Measurements from ENCODE around the gene SNCA. TPM values are rescaled to one million over a fixed set of nuclear protein-coding genes. Genes with fewer than 3 reads are reported as not detected.

SNCA gene
- total and polyA plus RNA-seq, 2 of the 8 experiments (the other 6 are each of a cell fraction or from before 2014, with no cell fraction given) = 8.5 to 16.8 TPM

DNA sequence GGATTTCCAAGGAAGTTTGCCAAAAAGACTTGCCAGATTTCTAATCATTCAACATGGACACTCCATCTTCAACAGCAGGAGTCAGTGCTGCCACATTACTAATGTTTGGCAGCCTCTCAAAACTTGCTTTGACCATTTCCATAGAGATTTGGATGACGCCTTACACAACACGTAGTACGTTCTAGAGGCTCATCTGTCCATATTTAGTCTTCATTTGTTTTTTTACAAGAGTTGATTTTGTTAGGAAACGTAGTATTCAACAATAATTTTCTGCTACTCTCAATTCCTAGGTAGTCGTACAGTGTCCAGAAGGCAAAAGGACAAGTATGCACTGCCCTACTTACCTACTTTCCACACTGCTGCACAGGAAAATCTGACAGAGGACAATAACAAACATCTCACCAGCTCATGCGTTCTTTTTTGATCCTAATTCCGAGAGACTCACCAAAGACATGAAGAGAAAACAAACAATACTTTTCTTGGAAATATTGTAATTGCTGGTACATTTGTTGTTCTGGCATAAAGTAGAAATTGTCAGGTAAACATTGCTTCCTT, 117.3 kb downstream of the SNCA start:
- CTCF ChIA-PET (ENCODE audit: partially characterized antibody) = interaction anchor here (1.2 to 2.0 kb wide), 3 partner anchors 12 to 78 kb away, joined by 3 to 5 read pairs (median 4); no protein-coding TSS in a partner anchor
- WGBS, 2 experiments (ENCODE audit: extremely low coverage in 1 of 2, insufficient coverage in 1 of 2, insufficient read length in 1 of 2, insufficient replicate concordance in 2 of 2, low coverage in 1 of 2, low lambda C conversion rate in 2 of 2, missing lambda C conversion rate in 1 of 2) = 92% methylated on average over 7 of the region's 7 CpGs; no CpG with 5 or more reads in 1 of the 2 experiments
- no peak for FAIRE-seq

More for the DNA sequence above, 117.3 kb downstream of the SNCA start:
- Histone ChIP-seq H4K20me1 (replicated peaks in 1 of 2; ENCODE audit: control insufficient read depth in 1 of 2, insufficient read depth in 2 of 2, low read length in 2 of 2) (no peaks in the 10 kb centered on the region), H3K79me1 (ENCODE audit: low read depth, low read length) (no peaks in the 10 kb centered on the region), H3K14ac (ENCODE audit: insufficient read length) (no peak overlapping the region), H3K4me1 (replicated peaks in 1 of 4; ENCODE audit: control insufficient read depth in 3 of 4, insufficient read depth in 4 of 4, low read length in 3 of 4) (no peaks in the 10 kb centered on the region), H3K4me2 (ENCODE audit: insufficient read depth in 1 of 2, low read depth in 2 of 2, low read length in 2 of 2) (no peak overlapping the region), H2BK120ac (replicated peaks; ENCODE audit: low read depth, low read length) (no peak overlapping the region), H3K27ac (ENCODE audit: low read depth, low read length) (no peak overlapping the region), H3K9ac (replicated peaks in 1 of 4; ENCODE audit: extremely low read depth in 1 of 4, low read depth in 3 of 4, low read length in 3 of 4) (no peak overlapping the region), H3K23me2 (ENCODE audit: low read depth, low read length) (no peaks in the 10 kb centered on the region), H4K91ac (replicated peaks; ENCODE audit: insufficient read length, low read length) (no peak overlapping the region), H3K23ac (ENCODE audit: insufficient read length) (no peak overlapping the region), H3K79me2 (ENCODE audit: control insufficient read depth in 1 of 2, insufficient read depth in 2 of 2, low read length in 2 of 2) (no peaks in the 10 kb centered on the region), H4K8ac (ENCODE audit: extremely low read depth, insufficient read depth, low read length) (no peak overlapping the region), H3K4me3 (ENCODE audit: extremely low read depth in 1 of 4, insufficient read depth in 2 of 4, low read depth in 3 of 4, low read length in 4 of 4) (no peak overlapping the region), H3K27me3 (replicated peaks in 1 of 4; ENCODE audit: control insufficient read depth in 3 of 4, extremely low read depth in 1 of 4, insufficient read depth in 3 of 4, low read length in 3 of 4) (no peaks in the 10 kb centered on the region), H3K4ac (replicated peaks; ENCODE audit: insufficient read length, low read depth, low read length) (no peak overlapping the region), H2AK5ac (ENCODE audit: low read depth, low read length) (no peak overlapping the region), H2BK20ac (ENCODE audit: low read length) (no peak overlapping the region), H3K18ac (ENCODE audit: extremely low read depth, low read length) (no peak overlapping the region), H3K9me3 (ENCODE audit: insufficient read depth in 2 of 2, low read depth in 1 of 2, low read length in 1 of 2) (no peaks in the 10 kb centered on the region), H2AFZ (ENCODE audit: low read length) (no peak overlapping the region), H2BK15ac (ENCODE audit: low read length) (no peak overlapping the region), H2BK12ac (ENCODE audit: low read depth, low read length) (no peak overlapping the region), H3K56ac (replicated peaks; ENCODE audit: insufficient read length, low read depth, low read length) (no peak overlapping the region), H2BK5ac (ENCODE audit: low read depth, low read length) (no peak overlapping the region), H4K5ac (ENCODE audit: insufficient read length, low read depth, low read length) (no peak overlapping the region), H3K36me3 (ENCODE audit: control insufficient read depth in 2 of 4, insufficient read depth in 4 of 4, low read length in 3 of 4) (no peaks in the 10 kb centered on the region)
- POLR2A ChIA-PET (ENCODE audit: partially characterized antibody) = no interaction called here
- no peak for DNase-seq (ENCODE audit: low read depth in 1 of 2, low spot score in 2 of 2)
- no peak for TF ChIP-seq POLR2AphosphoS5 (IDR thresholded peaks at IDR 0.05; ENCODE audit: low read depth, low read length)
- no peak for TF ChIP-seq CHD1 (IDR thresholded peaks at IDR 0.05; ENCODE audit: low read depth, low read length)
- no peak for TF ChIP-seq GABPA (IDR thresholded peaks at IDR 0.05; ENCODE audit: borderline replicate concordance, insufficient read depth, low read length)
- TF ChIP-seq ZNF274 (IDR thresholded peaks at IDR 0.05; ENCODE audit: borderline replicate concordance, extremely low read depth, low read length) = no peak
- TF ChIP-seq KDM1A (IDR thresholded peaks at IDR 0.05; ENCODE audit: borderline replicate concordance, low read length) = no peak
- TF ChIP-seq BCL11A (IDR thresholded peaks at IDR 0.05; ENCODE audit: low read depth in 2 of 2, low read length in 2 of 2) = no peak
- no peak for TF ChIP-seq RNF2 (IDR thresholded peaks at IDR 0.05; ENCODE audit: borderline replicate concordance, low read depth, low read length, missing control alignments, poor library complexity, severe bottlenecking)
- TF ChIP-seq RXRA (IDR thresholded peaks at IDR 0.05; ENCODE audit: insufficient read depth, low read depth, low read length) = no peak
- TF ChIP-seq EZH2 (IDR thresholded peaks at IDR 0.05; ENCODE audit: low read depth, low read length, severe bottlenecking) = no peak
- TF ChIP-seq MAFK (IDR thresholded peaks at IDR 0.05; ENCODE audit: low read depth, low read length) = no peak
- TF ChIP-seq SP2 (IDR thresholded peaks at IDR 0.05; ENCODE audit: low read length) = no peak
